Measurements from ENCODE around the gene HDGF. TPM values are rescaled to one million over a fixed set of nuclear protein-coding genes. Genes with fewer than 3 reads are reported as not detected.
A peak's percentile ranks its signal among the peaks of the same experiment; 100 is the strongest.

The HDGF gene
- total RNA-seq, 1 donor = 177 TPM

- Histone ChIP-seq H2AFZ (ENCODE audit: low read length) (no peak overlapping the region), H3K4me2 (ENCODE audit: insufficient read depth, low read length) (peak overlapping the region; percentile 23), H3K4me3 (ENCODE audit: insufficient read depth, low read length) (no peak overlapping the region), H3K27ac (ENCODE audit: low read depth, low read length) (no peak overlapping the region), H3K9me3 (ENCODE audit: low read depth, low read length) (no peaks in the 10 kb centered on the region), H3K79me2 (ENCODE audit: insufficient read depth, low read length) (no peaks in the 10 kb centered on the region), H3K4me1 (ENCODE audit: insufficient read depth, low read length) (peaks cover 63% of the 10 kb centered on the region), H3K27me3 (ENCODE audit: insufficient read depth, low read length) (no peaks in the 10 kb centered on the region), H4K20me1 (ENCODE audit: insufficient read depth, low read length) (no peaks in the 10 kb centered on the region), H3K36me3 (ENCODE audit: insufficient read depth, low read length) (no peaks in the 10 kb centered on the region)
- DNase-seq (ENCODE audit: insufficient read length, low spot score, missing footprints) = no peak
- TF ChIP-seq CTCF (IDR thresholded peaks at IDR 0.05; ENCODE audit: extremely low read depth, low read depth, low read length) = no peak
Measured at GRCh38 chr1:156707417-156708217, 43.9 kb downstream of the HDGF start.

DNA sequence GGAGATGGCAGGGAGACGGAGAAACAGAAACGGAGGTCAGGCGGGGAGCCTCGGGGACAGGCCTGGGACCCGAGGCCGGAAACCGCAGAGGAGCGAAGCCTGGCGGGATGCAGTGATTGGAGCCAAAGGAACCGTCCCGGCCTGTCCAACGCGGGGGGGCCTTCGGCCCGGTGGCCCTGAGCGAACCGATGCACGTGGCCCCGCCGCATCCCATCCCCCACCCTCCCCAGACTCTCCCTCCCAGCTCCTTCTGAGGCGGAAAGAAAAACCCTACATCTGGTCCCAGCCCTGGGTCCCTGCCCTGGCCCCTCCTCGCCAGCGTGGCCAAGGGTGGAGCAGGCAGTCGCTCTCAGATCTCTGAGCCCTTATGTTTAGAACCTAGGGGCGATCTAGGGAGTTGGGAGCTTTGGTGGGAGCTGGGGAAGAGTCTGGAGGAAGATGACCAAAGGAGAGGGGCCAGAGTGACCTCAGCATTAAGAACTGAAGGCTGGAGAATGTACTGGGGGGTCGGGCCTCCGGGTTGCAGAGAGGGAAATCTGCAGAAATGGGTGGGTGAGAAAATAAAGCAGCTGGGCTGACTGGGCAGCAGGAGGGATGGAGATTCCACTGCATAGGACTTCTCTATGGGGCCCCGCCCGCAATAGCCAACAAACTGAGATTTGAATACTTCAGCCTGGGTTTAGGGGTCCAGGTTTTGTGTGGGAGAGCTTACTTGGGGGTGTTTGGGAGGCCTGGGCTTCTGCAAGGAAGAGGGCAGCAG lies 44.6 kb downstream of the HDGF start:
- H3K27ac ChIP-seq (ENCODE audit: low read depth, low read length) = no peak overlapping the region
- H3K27me3 ChIP-seq (ENCODE audit: insufficient read depth, low read length) = no peaks in the 10 kb centered on the region
- H3K36me3 ChIP-seq (ENCODE audit: insufficient read depth, low read length) = no peaks in the 10 kb centered on the region
- peak overlapping the region; percentile 85 for H2AFZ ChIP-seq (ENCODE audit: low read length)
- DNase-seq (ENCODE audit: insufficient read length, low spot score, missing footprints) = peak; percentile 78
- no peaks in the 10 kb centered on the region for H3K79me2 ChIP-seq (ENCODE audit: insufficient read depth, low read length)
- H4K20me1 ChIP-seq (ENCODE audit: insufficient read depth, low read length) = no peaks in the 10 kb centered on the region
- no peaks in the 10 kb centered on the region for H3K9me3 ChIP-seq (ENCODE audit: low read depth, low read length)
- H3K4me2 ChIP-seq (ENCODE audit: insufficient read depth, low read length) = peak overlapping the region; percentile 94
- peak overlapping the region; percentile 66 for H3K4me3 ChIP-seq (ENCODE audit: insufficient read depth, low read length)
- no peak for TF ChIP-seq CTCF (IDR thresholded peaks at IDR 0.05; ENCODE audit: extremely low read depth, low read depth, low read length)
- H3K4me1 ChIP-seq (ENCODE audit: insufficient read depth, low read length) = peaks cover 57% of the 10 kb centered on the region

- Histone ChIP-seq H3K4me2 (ENCODE audit: insufficient read depth, low read length) (peak overlapping the region; percentile 94), H4K20me1 (ENCODE audit: insufficient read depth, low read length) (no peaks in the 10 kb centered on the region), H3K79me2 (ENCODE audit: insufficient read depth, low read length) (no peaks in the 10 kb centered on the region), H3K4me1 (ENCODE audit: insufficient read depth, low read length) (peaks cover 53% of the 10 kb centered on the region), H3K4me3 (ENCODE audit: insufficient read depth, low read length) (peak overlapping the region; percentile 66), H3K9me3 (ENCODE audit: low read depth, low read length) (no peaks in the 10 kb centered on the region), H3K36me3 (ENCODE audit: insufficient read depth, low read length) (no peaks in the 10 kb centered on the region), H3K27me3 (ENCODE audit: insufficient read depth, low read length) (no peaks in the 10 kb centered on the region), H3K27ac (ENCODE audit: low read depth, low read length) (no peak overlapping the region), H2AFZ (ENCODE audit: low read length) (peak overlapping the region; percentile 85)
- peak; percentile 68 for TF ChIP-seq CTCF (IDR thresholded peaks at IDR 0.05; ENCODE audit: extremely low read depth, low read depth, low read length)
- DNase-seq (ENCODE audit: insufficient read length, low spot score, missing footprints) = peak; percentile 94
Measured at GRCh38 chr1:156705918-156706656, 45.4 kb downstream of the HDGF start.

Data from osteoblast (primary cell).